ENCODE data around the gene ANKK1.

GRCh38 chr11:113373306-113373705 is 14.3 kb upstream of the ANKK1 start:
- TF ChIP-seq, protein P1, sequence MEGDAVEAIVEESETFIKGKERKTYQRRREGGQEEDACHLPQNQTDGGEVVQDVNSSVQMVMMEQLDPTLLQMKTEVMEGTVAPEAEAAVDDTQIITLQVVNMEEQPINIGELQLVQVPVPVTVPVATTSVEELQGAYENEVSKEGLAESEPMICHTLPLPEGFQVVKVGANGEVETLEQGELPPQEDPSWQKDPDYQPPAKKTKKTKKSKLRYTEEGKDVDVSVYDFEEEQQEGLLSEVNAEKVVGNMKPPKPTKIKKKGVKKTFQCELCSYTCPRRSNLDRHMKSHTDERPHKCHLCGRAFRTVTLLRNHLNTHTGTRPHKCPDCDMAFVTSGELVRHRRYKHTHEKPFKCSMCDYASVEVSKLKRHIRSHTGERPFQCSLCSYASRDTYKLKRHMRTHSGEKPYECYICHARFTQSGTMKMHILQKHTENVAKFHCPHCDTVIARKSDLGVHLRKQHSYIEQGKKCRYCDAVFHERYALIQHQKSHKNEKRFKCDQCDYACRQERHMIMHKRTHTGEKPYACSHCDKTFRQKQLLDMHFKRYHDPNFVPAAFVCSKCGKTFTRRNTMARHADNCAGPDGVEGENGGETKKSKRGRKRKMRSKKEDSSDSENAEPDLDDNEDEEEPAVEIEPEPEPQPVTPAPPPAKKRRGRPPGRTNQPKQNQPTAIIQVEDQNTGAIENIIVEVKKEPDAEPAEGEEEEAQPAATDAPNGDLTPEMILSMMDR (IDR thresholded peaks at IDR 0.05), result no peak
- TF ChIP-seq POLR2AphosphoS5 (IDR thresholded peaks at IDR 0.05) (no peak), POLR2A (IDR thresholded peaks at IDR 0.05) (no peak)
